ENCODE data around the gene RUBCN.
A peak's percentile ranks its signal among the peaks of the same experiment; 100 is the strongest.

RUBCN gene

GRCh38 chr3:197736491-197737318 lies at the start of gene RUBCN:
Gene RUBCN (minus strand): TSS chr3:197736904. CDS start chr3:197736719, 185 bp downstream.
- peak; percentile 95 for DNase-seq (ENCODE audit: low read depth)

DNA sequence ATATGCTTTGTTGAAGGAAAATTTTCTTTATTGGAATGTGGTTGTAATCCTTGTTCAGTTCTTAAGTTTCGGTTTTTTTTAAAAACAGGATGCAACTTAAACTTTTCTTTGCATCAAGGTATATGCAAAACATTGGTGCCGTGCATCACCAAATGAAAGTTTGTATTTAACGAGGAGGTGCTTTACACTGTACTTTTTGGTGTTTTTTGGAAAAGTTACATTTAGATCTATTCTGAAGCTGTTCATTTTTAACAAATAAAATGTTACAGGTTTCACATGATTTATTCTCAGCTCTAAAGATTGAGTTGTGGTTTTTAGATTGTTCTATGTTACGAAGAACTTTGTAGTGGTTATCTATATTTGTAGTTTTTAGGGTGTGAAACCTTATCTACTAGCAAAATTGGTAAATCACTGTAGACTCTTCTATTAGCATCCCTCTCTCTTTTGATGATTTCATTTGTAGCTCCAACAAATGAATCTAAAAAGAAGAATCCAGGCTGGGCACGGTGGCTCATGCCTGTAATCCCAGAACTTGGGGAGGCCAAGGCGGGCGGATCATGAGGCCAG lies 47.4 kb upstream of the RUBCN start:
- DNase-seq (ENCODE audit: low read depth): no peak

- no peak for DNase-seq (ENCODE audit: low read depth)
Measured at GRCh38 chr3:197782230-197782629, 45.5 kb upstream of the RUBCN start.

DNA sequence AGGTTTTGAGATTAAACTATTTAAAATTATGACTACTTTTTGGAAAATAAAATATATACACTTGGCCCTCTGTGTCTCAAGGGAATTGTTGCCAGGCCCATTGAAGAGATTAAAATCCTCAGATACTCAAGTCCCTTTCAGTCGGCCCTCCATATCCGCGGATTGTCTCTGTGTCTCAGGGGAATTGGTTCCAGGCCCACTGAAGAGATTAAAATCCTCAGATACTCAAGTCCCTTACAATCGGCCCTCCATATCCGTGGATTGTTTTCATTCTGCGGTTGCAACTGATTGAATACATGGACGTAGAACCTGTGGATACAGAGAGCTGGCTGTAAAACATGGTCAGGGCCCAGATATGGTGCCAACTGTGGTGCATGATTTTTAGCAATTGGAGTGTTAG lies 38.6 kb upstream of the RUBCN start:
- DNase-seq (ENCODE audit: low read depth): no peak

DNA sequence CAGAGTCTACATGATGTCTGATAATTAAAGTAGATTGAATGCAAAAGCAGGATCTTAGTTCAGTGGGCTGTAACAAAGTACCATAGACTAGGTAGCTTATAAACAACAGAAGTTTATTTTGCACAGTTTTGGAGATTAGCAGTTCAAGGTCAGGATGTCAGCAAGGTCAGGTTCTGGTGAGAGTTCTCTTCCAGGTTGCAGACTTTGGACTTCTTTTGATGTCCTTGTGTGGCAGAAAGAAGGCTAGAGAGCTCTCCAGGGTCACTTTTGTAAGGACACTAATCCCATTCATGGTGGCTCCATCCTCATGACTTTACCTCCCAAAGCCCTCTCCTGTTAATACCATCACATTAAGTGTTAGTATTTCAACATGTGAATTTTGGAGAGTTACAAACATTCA lies 25.1 kb upstream of the RUBCN start:
- DNase-seq (ENCODE audit: low read depth): no peak

DNA sequence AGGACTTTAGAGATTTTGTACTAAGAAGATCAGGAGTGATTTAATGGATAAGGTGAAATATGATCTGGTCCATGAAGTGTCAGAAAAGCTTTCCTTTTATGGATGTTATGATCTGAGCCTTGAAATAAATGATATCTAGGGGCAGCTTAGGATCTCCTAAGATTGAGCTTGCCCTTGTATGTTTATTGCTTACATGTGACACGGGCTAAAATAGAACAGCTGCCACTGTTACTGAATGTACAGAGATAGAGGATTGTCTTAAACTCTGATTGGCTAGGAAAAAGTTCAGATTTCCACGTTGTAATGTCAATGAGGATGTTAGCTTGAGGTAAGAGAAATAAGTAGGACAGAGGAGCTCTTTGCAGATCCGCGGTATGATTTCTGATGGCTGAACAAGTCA lies 21.8 kb upstream of the RUBCN start:
- DNase-seq (ENCODE audit: low read depth): no peak

- DNase-seq (ENCODE audit: low read depth): no peak
Measured at GRCh38 chr3:197756704-197757103, 20.0 kb upstream of the RUBCN start.

DNA sequence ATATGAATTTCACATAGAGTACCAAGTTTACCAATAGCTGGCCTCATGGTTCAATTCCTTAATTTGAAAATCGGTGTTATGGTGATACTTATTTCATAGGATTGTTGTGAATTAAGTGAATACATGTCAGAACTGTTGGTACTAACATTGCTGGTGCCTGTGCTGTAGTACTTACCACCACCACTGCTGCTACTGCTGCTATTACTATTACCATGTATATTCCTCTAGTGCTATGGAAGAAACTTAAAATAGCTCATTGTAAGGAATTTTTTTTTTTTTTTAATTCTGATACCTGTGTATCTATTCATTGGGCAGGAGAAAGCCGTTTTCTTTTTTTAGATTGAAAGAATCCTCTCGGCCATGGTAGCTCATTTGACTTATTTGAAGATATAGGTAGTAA lies 16.6 kb upstream of the RUBCN start:
- DNase-seq (ENCODE audit: low read depth): no peak

GRCh38 chr3:197752107-197752506 lies 15.4 kb upstream of the RUBCN start:
- DNase-seq (ENCODE audit: low read depth): no peak

- DNase-seq (ENCODE audit: low read depth): peak; percentile 56
Measured at GRCh38 chr3:197750858-197751737, 14.4 kb upstream of the RUBCN start.

DNA sequence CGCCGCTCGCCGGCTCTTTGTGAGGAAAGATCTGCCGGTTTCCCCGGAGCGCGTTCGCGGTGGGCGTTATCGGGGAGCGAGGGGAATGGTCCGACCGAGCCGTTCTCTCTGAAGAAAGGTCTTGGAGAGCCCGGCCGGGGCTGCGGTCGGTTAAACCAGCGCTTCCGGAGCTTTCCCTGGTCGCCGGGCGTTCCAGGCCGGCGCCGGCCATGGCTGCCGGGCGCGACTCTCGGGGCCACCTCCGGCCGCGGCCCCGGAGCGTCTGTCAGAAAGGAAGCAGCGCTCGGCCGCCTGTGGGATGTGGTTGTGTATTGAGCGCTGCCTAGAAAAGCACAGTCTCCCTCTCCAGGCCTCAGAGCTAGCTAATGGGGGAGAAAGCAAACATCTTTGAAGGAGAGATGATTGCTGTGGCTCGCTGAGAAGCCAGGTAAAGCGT lies 13.7 kb upstream of the RUBCN start:
- DNase-seq (ENCODE audit: low read depth): peak; percentile 81

DNA sequence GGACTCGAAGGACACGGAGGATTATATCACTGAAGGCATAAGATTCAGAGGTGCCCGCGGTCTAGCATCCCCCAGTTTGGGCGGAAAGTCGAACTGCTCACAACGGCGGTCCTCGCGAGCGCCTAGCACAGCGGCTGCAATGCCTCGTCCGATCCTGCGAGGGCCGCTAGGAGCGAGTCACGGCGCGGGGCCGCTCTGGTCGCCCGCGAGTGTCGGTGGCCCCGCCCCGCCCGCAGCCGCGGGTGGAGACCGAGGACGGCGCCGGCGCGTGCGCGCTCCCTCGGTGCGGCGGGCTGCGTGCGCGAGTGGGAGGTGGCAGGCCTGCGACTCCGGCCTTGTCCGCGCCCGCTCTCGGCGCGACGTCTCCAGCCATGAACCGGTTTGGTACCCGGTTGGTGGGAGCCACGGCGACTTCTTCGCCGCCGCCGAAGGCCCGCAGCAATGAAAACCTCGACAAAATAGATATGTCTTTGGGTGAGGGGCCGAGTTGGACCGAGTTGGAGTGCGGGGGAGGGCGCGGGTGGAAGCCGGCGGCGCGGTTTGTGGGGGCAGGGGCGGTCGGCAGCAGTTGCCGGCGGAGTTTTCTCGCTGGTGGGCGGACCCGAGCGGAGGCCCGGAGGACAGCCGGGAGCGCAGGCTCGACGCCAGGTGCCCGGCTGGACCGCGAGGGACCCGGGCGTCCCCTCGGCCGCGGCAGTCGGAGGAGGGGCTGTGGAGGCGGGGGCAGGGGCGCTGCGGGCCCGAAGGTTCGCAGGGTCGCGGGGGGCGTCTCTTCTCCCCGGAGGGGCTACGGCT lies 13.1 kb upstream of the RUBCN start, which contains the start of gene FYTTD1:
Gene FYTTD1 (plus strand): TSS at position 283 of the 795 bp plus-strand sequence. CDS start 89 bp downstream, at position 372.
- peak; percentile 88 for DNase-seq (ENCODE audit: low read depth)

GRCh38 chr3:197749315-197749600 lies 12.6 kb upstream of the RUBCN start:
- DNase-seq (ENCODE audit: low read depth): peak; percentile 57

DNA sequence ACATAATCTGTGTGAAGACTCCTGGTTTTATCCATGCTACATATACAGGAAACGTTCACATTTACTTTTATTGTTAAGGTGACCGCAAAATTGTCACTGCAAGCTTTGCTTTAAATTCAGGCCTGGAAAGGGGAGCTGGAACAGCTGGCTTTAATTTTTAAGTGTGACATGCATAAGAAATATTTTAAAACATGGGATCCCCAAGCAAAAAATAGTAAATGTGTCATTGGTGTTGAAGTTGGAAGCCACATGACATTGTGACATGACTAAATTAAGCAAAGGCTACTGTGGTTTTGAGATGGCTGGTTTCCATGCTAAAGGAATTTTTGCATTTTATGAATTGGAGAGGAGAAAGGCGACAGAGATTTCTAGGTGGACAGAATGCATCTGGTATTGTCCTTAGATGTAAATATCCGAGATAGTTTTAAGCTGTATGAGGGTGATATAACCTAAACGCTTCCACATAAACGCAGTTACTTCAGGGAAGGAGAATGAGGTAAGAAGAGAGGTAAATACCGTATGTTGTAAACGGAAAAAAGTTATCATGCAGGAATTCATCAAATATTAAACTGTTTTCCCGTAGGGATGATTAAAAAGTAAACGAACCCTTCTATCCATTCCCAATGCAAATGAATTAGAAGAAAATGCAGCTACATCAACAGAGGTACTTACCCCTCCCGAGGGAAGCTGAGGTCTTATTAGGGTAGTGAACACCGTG lies 12.1 kb upstream of the RUBCN start:
- DNase-seq (ENCODE audit: low read depth): peak; percentile 90

DNA sequence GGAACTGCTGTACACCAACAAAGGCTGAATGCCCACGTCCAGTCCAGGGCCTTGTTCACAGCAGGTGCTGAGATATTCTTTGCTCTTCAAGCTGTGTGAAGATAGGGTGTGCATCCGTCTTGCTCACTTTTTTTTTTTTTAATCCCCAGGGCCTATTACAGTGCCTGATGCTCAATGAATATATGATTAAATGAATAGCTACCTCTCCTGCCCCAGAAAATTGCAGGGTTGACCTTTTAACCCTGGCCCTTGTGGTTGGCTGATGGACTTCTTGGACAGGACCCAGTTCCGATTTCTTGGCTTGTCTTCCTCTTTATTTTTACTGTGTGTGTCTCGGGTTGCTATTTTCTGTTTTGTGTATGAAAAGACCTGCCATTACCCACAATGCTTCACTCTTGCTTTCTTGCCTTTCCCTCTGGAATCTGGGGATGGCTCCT lies 10.1 kb upstream of the RUBCN start:
- DNase-seq (ENCODE audit: low read depth): no peak

DNA sequence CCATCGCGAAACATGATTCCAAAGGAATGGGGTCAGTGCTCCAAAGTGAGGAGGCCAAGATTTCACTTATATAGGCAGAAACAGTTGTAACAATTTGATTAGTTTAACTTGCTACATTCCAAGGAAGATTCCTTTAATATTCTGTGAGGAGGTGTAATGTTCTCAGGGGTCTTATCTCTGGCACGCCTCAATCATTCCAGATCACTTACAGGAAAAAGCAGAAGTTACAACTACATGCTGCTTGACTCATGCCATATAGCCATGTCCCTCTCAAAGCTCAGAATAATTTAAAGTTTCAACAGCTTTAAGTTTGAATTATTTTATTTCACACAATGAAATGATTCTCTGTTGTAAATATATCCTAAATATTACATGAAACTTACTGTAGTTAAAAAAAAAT lies 9.5 kb upstream of the RUBCN start:
- DNase-seq (ENCODE audit: low read depth): no peak

GRCh38 chr3:197742787-197743186 lies 6.1 kb upstream of the RUBCN start:
- DNase-seq (ENCODE audit: low read depth): no peak

GRCh38 chr3:197737749-197738462 lies 1.2 kb upstream of the RUBCN start:
- DNase-seq (ENCODE audit: low read depth): no peak

DNA sequence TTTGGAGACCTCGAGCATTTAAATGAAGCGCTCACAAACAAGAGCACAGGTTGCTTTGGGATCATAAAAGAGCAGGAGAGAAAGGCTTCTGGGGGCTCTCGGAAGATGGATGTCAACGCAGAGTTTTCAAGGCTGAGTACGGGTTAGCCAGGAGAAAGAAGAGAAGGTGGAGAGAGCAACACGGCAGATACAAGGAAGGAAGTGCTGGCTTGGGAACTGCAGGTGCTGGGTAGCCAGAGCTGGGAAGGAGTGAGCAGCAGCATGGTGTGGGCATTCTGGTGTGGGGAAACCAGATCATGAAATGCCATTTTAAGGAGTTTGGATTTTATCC lies 580 bp upstream of the RUBCN start:
- no peak for DNase-seq (ENCODE audit: low read depth)

GRCh38 chr3:197736010-197736490 lies 654 bp downstream of the RUBCN start:
- peak; percentile 46 for DNase-seq (ENCODE audit: low read depth)
